ENCODE results near the gene WIPF2.

- TF ChIP-seq CTCF (IDR thresholded peaks at IDR 0.05; ENCODE audit: low read depth, low read length), result no peak
- no peak for TF ChIP-seq MAX (IDR thresholded peaks at IDR 0.05; ENCODE audit: low read depth, low read length)
- no peak for TF ChIP-seq POLR2A (IDR thresholded peaks at IDR 0.05; ENCODE audit: extremely low read depth, insufficient read length)
Measured at GRCh38 chr17:40253565-40253964, 34.5 kb downstream of the WIPF2 start.

Measured in NB4 (cell line).